Pancreas (tissue), 10 donors: Measurements from ENCODE around the gene SPAG16. TPM values are rescaled to one million over a fixed set of nuclear protein-coding genes. Genes with fewer than 3 reads are reported as not detected.
A peak's percentile ranks its signal among the peaks of the same experiment; 100 is the strongest.

ENCODE experiments used
- ATAC-seq, 4 donors: fragments of 200-7000 bp; cut with Tn5 transposase; one replicate each; pipeline versions ENCODE4 v1.8.0 to v1.9.1; 2020; ENCODE audit warnings: mild to moderate bottlenecking in 4 of 4, moderate library complexity in 4 of 4
- DNase-seq, 6 donors: peaks; one replicate each; pipeline ENCODE4 v3.0.0-alpha.2; 2020
- FAIRE-seq: peaks from 2 replicates; lab custom pipeline; 2012; peaks lifted over from hg19 to GRCh38; lab: Jason Lieb, UNC
- H3K27ac ChIP-seq, 4 donors: fragments of 200-600 bp; sonication (generic); 1 replicate in 3 of 4; 2 replicates in 1 of 4; pipeline versions ENCODE4 v1.5.0 to v1.8.0; 2020
- H3K27me3 ChIP-seq, 4 donors: fragments of 200-600 bp; one replicate each; pipeline ENCODE4 v1.8.0; 2021
- H3K36me3 ChIP-seq, 3 donors: fragments of 200-600 bp; sonication (generic) in 1 of 3; one replicate each; pipeline versions ENCODE4 v1.5.0 to v1.8.0; 2020 to 2021
- H3K4me1 ChIP-seq, 3 donors: fragments of 200-600 bp; one replicate each; pipeline ENCODE4 v1.8.0; 2021
- H3K4me3 ChIP-seq, 4 donors: fragments of 200-600 bp; sonication (generic) in 2 of 4; one replicate each; pipeline versions ENCODE4 v1.5.0 to v1.8.0; 2020 to 2021
- H3K9me3 ChIP-seq, 4 donors: fragments of 200-600 bp; one replicate each; pipeline ENCODE4 v1.8.0; 2021
- CTCF ChIP-seq, 4 donors: fragments of 200-600 bp; sonication (generic) in 3 of 4; IDR thresholded peaks; one replicate each; pipeline versions ENCODE4 v1.5.0 to v1.8.0; 2021; ENCODE audit warnings: antibody characterized with exemption in 4 of 4
- WGBS, 2 donors: extraction: QIAGEN DNeasy Blood & Tissue Kit; methylation state at CpG; one replicate each; pipeline ENCODE4 v1.1.7; 2013; 5-methylcytosine and 5-hydroxymethylcytosine counted together
- intact Hi-C, 3 donors: fragments of 100-400 bp; cut with DNase I; formaldehyde crosslinking; loops; one replicate each; pipeline versions ENCODE4 v1.11.1 to v1.14.2; 2022
- polyA plus RNA-seq, 2 donors: library from polyadenylated mRNA; stranded (reverse); fragments of 200-250 nt; gene quantifications; one replicate each; pipeline ENCODE4 v1.2.3, GENCODE V29; 2013
- total RNA-seq, 6 donors: library from RNA; stranded (reverse); fragmentation: NEBNext Ultra II Directional in 4 of 6; extraction: Animal tissue kit (Norgen Biotek cat#: 25700) in 4 of 6; gene quantifications; one replicate each; pipeline versions ENCODE4 v1.2.1 to v1.2.4, GENCODE V29; 2021 to 2023
- donor health status: healthy with polysubstance abuse.
- donor health status: DM: no; HTN: no; CAD: no; lungs with moderate emphysema.
- donor health status: DM: no; HTN: no; CAD: no.
- donor health status: control.
- donor health status: control.
- donor health status: Bipolar disorder and iron deficiency.
- donor health status: DM: yes; HTN: yes; CAD: no.
- donor health status: DM: no; HTN: no; CAD: no.
- donor health status: DM: no; HTN: no; CAD: no.
- donor health status: DM: yes; HTN: yes; CAD: no.

Gene SPAG16
- total and polyA plus RNA-seq, 8 donors = 9.7 to 25.7 (median 11.7) TPM

GRCh38 chr2:213451542-213452239 is 167.4 kb downstream of the SPAG16 start:
- ATAC-seq (peak; percentile 88 to 100 (median 90)), FAIRE-seq (no peak)

GRCh38 chr2:213455316-213456008 is 171.2 kb downstream of the SPAG16 start:
- no peak for DNase-seq
- no peak for FAIRE-seq

More at GRCh38 chr2:213451542-213452239, 167.4 kb downstream of the SPAG16 start:
- WGBS, 2 donors = 19 to 22% methylated on average over 12 of the region's 12 CpGs
- Histone ChIP-seq H3K36me3 (no peaks in the 10 kb centered on the region), H3K4me3 (no peak overlapping the region), H3K27me3 (no peaks in the 10 kb centered on the region), H3K4me1 (no peaks in the 10 kb centered on the region), H3K27ac (no peak overlapping the region), H3K9me3 (no peaks in the 10 kb centered on the region)
- intact Hi-C loops = no loop called here
- TF ChIP-seq CTCF (IDR thresholded peaks at IDR 0.05) = no peak
- DNase-seq = peak in 4 of 6 donors; percentile 22 to 48 (median 30)

GRCh38 chr2:213475433-213475832 is 191.2 kb downstream of the SPAG16 start:
- no peak for TF ChIP-seq CTCF (IDR thresholded peaks at IDR 0.05)
- Histone ChIP-seq H3K36me3 (no peaks in the 10 kb centered on the region), H3K4me1 (no peaks in the 10 kb centered on the region), H3K27me3 (no peaks in the 10 kb centered on the region), H3K27ac (no peak overlapping the region), H3K4me3 (no peak overlapping the region), H3K9me3 (no peaks in the 10 kb centered on the region)
- intact Hi-C loops = no loop called here
- no peak for ATAC-seq
- no peak for FAIRE-seq
- no peak for DNase-seq

More at GRCh38 chr2:213455316-213456008, 171.2 kb downstream of the SPAG16 start:
- no peak overlapping the region for H3K27ac ChIP-seq
- no peaks in the 10 kb centered on the region for H3K4me1 ChIP-seq
- intact Hi-C loops = no loop called here
- no peaks in the 10 kb centered on the region for H3K9me3 ChIP-seq
- 66 to 68% methylated on average over 5 of the region's 5 CpGs for WGBS, 2 donors
- H3K4me3 ChIP-seq = no peak overlapping the region
- no peak for TF ChIP-seq CTCF (IDR thresholded peaks at IDR 0.05)
- ATAC-seq = no peak
- H3K27me3 ChIP-seq = no peaks in the 10 kb centered on the region
- no peaks in the 10 kb centered on the region for H3K36me3 ChIP-seq

GRCh38 chr2:213476641-213477040 is 192.4 kb downstream of the SPAG16 start:
- Histone ChIP-seq H3K36me3 (no peaks in the 10 kb centered on the region), H3K4me1 (no peaks in the 10 kb centered on the region), H3K27me3 (no peaks in the 10 kb centered on the region), H3K4me3 (no peak overlapping the region), H3K9me3 (no peaks in the 10 kb centered on the region), H3K27ac (no peak overlapping the region)
- intact Hi-C loops = no loop called here
- WGBS, 2 donors = 82 to 93% methylated on average over 4 of the region's 4 CpGs
- ATAC-seq (no peak), DNase-seq (no peak), FAIRE-seq (no peak)
- no peak for TF ChIP-seq CTCF (IDR thresholded peaks at IDR 0.05)

GRCh38 chr2:213490087-213490486 is 205.8 kb downstream of the SPAG16 start:
- no peak for DNase-seq
- Histone ChIP-seq H3K27me3 (no peaks in the 10 kb centered on the region), H3K27ac (no peak overlapping the region), H3K36me3 (no peaks in the 10 kb centered on the region), H3K4me1 (no peaks in the 10 kb centered on the region), H3K4me3 (no peak overlapping the region), H3K9me3 (no peaks in the 10 kb centered on the region)
- intact Hi-C loops = no loop called here
- FAIRE-seq = no peak
- no peak for ATAC-seq
- TF ChIP-seq CTCF (IDR thresholded peaks at IDR 0.05) = no peak
